ENCODE measurements around the gene BTBD19.
A peak's percentile ranks its signal among the peaks of the same experiment; 100 is the strongest.
"Not testable (repeated sequence)": the region's sequence is repeated elsewhere in the genome, so short reads cannot be mapped to it uniquely, and the experiment has no call there.

BTBD19 gene

GRCh38 chr1:44810101-44810761, 1.9 kb downstream of the BTBD19 start:
- no peak for DNase-seq

- DNase-seq: not testable (repeated sequence)
These were observed 2.4 kb downstream of the BTBD19 start for GRCh38 chr1:44810762-44811105.

GRCh38 chr1:44811234-44811633, 2.9 kb downstream of the BTBD19 start:
- no peak for DNase-seq

- DNase-seq: no peak
These were observed 4.7 kb downstream of the BTBD19 start for GRCh38 chr1:44812822-44813543.

- not testable (repeated sequence) for DNase-seq
These were observed 7.6 kb downstream of the BTBD19 start for GRCh38 chr1:44815926-44816325.

DNA sequence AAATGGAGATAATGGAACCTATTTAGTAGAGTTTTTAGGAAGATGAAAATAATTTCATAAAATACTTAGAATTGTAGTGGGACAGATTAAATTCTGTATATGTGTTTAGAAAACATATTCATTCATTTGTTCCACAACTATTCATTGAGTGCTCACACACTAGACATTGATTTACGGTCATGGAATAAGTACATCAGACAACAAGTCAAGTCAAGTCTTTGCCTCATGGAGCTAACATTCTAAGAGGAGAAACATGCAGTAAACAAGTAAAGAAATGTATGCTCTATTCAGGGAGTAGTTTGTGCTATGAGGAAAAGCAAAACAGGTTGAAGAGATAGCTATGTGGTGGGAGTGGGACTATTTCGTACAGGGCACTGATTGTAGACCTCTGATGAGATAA, 9.0 kb downstream of the BTBD19 start:
- DNase-seq: no peak

DNA sequence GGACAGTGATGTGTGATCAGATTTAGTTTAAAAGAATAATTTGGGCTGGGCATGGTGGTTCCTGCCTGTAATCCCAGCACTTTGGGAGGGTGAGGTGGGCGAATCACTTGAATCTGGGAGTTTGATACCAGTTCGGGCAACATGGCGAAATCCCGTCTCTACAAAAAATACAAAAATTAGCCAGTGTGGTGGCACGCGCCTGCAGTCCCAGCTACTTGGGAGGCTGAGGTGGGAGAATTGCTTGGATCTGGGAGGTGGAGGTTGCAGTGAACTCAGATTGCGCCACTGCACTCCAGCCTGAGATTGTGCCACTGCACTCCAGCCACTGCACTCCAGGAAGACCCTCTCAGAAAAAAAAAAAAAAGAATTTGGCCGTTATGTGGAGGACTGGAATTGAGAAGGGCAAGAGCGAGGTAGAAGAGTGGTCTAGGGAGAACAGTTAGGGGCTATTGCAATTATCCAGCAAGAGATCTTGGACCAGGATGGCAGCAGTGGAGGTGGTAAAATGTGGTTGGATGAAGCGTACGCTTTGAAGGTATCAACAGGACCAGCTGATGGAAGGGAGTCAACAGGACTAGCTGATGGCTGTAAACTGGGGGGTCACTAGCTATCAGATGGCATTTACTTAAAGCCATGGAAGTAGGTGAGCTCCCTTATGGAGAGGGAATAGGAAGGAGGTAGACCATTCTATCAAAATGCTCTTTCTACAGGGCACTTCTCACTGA, 9.6 kb downstream of the BTBD19 start:
- no peak for DNase-seq

GRCh38 chr1:44819196-44819607, 10.9 kb downstream of the BTBD19 start:
- DNase-seq: no peak

GRCh38 chr1:44819608-44820327, 11.4 kb downstream of the BTBD19 start:
- peak in 1 of 2 experiments; percentile 32 for DNase-seq

DNA sequence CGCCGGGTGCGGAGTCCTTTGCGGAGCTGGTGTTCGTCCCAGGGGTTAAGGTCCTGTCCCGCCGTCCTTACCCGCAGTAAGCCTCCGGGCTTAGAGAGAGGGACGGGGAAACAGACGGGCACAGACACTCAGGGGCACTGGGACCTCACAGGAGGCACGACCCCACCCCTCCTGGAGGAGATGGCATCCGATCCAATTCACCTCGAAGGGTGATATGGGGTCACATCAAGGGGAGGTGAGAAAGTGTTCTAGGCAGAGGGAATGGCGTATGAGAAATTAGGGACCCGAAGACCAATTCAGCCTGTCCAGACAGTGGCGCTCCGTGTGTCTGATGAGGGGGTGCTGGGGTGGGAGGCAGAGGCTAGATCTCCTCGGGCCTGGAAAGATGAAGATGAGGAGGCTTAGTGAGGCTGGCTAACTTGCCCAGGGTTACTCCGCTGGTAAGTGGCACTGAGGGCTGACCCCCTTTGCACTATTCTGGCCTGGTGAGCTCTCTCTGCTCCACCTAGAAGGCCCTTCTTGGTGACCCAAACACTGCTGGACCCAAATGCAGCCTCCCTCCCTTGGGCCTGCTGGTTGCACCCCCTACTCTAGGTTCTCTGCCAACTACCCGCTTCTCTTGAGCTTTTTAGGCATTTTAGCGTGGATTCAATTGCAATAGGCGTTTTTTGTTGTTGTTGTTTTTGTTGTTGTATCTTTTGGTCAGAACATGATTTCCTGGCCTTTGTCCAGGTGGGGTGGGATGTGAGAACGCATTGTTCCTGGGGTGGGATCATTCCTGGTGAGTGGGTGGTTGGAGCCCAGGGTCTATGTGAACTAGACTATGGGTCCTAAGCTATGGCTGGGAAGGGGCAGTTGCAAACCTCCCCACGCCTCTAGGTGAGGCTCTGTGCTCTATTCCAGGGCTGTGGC, 12.3 kb downstream of the BTBD19 start:
- DNase-seq: no peak

DNA sequence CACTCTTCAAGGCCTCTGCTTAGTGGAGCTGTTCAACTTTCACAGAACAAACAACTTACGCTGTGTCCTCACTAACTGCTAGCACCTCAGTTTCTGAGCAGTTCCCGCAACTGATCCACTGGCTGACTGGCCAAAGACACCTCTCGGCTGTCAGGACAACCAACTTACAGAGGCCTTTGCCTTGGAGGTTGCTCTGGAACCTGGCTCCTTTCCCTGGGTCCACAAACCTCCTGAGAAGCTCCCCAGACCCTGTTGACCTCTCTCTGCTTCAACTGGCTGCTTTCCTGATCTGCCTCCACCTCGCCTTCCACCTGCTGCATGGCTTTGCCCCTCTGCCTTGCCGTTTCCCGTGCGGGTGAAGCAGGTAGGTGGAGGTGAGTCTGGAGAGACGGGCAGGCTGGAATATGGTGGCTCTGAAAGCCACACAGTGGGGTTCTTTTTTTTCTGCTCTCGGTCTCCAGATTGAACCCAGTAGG, 13.0 kb downstream of the BTBD19 start:
- no peak for DNase-seq

GRCh38 chr1:44822131-44822701, 13.9 kb downstream of the BTBD19 start:
- DNase-seq: no peak

- no peak for DNase-seq
These were observed 14.7 kb downstream of the BTBD19 start for GRCh38 chr1:44822981-44823451.

- not testable (repeated sequence) for DNase-seq
These were observed 16.1 kb downstream of the BTBD19 start for GRCh38 chr1:44824392-44824791.

DNA sequence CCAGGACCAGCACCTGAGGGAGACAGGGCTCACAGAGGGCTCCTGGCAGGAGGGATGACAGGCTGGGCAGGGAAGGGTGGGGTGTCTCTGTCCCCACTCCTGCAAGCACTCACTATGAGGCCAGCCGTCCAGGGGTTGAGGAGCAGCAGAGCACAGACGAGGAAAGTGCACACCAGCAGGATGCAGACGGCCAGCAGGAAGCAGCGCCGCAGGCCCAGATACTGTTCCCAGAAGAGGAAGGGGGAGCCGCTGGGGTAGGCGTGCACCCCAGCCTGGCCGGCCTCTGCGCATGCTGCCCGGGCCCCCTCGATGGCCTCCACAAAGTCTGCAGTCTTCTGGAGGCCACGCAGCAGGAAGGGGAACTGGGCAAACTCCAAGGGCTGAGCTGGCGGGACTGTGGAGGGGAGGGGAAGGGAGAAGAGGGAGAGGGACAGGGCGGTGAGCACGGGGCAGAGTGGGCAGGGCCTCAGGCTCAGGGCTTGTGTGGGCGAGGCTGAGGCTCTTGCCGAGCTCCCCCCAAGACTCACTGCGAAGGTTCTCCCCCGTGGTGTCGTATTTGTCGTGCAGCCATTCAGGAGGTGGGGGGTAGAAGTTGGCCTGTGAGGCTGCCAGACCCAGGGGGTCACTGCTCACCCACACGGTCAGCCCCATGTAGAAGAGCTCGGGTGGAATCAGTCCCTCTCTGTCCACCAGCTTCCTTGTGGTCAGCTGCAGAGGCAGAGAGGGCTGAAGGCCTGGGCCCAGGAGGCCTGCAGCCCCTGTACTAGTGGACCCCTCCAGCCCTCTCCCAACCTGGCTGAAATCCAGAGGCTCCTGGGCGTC, 18.3 kb downstream of the BTBD19 start:
- no peak for DNase-seq

DNA sequence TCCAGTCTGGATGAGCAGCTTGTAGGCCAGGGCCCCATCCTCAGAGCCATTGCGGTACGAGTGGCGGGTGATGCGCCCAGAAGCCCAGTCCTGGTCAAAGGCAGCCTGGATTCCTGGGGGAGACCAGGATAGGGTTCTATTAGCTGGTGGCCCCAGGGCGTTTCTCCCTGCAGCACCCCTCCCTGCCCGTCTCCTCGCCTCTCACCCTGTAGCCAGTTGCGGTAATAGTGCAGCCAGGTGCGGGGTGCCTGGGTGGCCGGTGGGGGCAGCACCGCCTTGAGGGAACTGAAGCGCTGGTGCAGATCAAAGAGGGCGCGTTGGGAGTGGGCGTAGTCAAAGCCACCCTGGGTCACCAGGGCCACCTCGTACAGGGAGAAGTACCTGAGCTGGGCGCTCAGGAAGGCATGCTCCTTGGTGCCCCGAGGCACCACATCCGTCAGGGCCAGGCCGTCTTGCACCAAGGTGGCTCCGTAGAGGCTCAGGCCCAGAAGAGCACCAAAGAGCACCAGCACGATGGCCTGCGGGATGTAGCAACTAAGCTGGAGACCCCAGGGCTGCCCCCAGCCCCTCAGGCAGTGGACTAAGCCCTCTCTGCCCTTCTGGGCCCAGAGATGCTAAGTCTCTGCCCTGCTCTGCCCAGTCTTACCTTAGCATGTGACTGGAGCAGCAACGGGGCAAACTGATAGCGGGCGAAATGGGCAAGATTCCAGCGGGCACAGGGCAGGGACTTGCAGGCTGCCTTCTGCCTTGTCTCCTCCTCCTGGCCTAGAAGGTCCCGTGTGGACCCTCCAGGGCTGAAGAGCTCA, 19.1 kb downstream of the BTBD19 start:
- no peak for DNase-seq

DNA sequence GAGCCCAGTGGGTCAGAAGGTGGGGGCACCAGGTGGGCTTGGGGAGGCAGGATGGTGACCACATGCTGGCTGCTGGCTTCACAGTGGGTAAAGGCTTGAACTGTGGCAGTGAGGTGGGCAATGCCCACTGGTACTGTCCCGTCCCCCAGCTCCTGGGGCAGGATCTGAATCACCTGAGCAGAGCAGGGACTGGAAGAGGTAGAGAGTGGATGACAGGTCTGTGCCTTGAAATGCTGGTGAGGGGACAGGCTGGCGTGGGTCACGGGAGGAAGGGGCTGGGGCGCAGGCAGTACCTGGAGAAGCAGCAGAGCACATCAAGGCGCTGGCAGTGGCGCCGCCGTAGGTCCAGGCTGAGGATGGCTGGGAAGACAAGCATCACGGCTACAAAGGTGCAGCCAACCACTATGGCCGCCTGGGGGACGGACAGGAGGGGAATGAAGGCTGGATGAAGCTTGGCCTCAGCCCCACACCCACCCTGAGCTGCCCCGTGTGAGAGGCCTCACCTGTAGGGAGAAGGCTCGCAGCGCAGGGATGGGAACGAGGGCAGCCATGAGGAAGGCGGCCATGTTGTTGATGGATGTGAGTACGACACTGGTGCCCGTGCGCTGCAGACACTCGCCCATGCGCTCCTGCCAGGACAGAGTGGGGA, 19.8 kb downstream of the BTBD19 start:
- no peak for DNase-seq

- no peak for DNase-seq
These were observed 20.6 kb downstream of the BTBD19 start for GRCh38 chr1:44828841-44829440.

Data from NCI-H187 (cell line).